OCI-LY1 (cell line): Measurements from ENCODE around the gene UBQLN4.

Experiments
- EZH2 ChIP-seq: fragments of 200-600 bp; sonication (generic), shearing (Covaris generic); IDR thresholded peaks from 2 replicates; pipeline ENCODE4 v1.8.0; 2017; ENCODE audit warnings: borderline replicate concordance, mixed run types, mild to moderate bottlenecking, antibody characterized with exemption, low read length, moderate library complexity, mixed read lengths
- TF ChIP-seq, protein P1 (sequence below): fragments of 200-600 bp; sonication (generic), shearing (Covaris generic); IDR thresholded peaks from 2 replicates; pipeline ENCODE4 v1.5.1; 2017; ENCODE audit warnings: mild to moderate bottlenecking, antibody characterized with exemption, low read length, moderate library complexity, mixed read lengths

DNA sequence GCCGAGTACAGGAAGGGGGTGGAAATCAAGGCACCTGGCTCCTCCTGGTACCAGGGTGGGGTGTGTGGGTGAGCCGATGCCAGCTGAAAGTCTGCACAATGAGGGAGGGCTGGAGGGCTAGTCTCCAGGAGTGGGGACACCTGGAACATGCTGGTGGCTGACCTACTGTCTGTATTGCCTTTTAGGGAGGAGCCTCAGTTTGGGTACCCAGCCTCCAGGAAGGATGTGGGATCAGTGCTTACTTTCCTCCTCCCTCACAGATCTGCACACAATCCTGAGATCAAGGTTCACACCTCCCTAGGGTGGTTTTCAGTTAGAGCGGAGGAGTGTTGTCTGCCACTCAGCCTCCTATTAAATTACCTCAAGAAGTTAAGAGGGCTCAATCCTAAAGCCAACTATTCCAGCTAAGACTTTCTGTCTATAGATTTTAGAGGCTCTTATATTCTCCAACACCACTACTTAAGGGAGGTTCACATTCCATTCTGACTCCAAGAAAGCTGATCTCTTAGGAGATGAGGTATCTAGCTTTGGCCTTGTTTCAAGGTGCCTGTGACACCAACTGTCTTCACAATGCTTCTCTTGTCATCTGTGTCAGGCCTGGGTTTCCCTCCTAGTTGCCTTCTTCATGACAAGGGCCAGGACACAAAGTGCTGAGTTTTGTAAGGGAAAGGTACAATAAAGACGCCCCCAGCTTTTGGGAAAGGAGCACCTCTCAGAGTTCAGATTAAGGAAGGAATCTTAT lies 48.6 kb downstream of the UBQLN4 start:
- TF ChIP-seq, protein P1, sequence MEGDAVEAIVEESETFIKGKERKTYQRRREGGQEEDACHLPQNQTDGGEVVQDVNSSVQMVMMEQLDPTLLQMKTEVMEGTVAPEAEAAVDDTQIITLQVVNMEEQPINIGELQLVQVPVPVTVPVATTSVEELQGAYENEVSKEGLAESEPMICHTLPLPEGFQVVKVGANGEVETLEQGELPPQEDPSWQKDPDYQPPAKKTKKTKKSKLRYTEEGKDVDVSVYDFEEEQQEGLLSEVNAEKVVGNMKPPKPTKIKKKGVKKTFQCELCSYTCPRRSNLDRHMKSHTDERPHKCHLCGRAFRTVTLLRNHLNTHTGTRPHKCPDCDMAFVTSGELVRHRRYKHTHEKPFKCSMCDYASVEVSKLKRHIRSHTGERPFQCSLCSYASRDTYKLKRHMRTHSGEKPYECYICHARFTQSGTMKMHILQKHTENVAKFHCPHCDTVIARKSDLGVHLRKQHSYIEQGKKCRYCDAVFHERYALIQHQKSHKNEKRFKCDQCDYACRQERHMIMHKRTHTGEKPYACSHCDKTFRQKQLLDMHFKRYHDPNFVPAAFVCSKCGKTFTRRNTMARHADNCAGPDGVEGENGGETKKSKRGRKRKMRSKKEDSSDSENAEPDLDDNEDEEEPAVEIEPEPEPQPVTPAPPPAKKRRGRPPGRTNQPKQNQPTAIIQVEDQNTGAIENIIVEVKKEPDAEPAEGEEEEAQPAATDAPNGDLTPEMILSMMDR = no peak
- no peak for TF ChIP-seq EZH2
